ENCODE data around the gene CCDC137. TPM values are rescaled to one million over a fixed set of nuclear protein-coding genes. Genes with fewer than 3 reads are reported as not detected.
"Not testable (repeated sequence)": the region's sequence is repeated elsewhere in the genome, so short reads cannot be mapped to it uniquely, and the experiment has no call there.

Gene CCDC137
- polyA plus RNA-seq, 5 donors: 13.8 to 19.4 (median 14.0) TPM

GRCh38 chr17:81648013-81648706 is 18.4 kb upstream of the CCDC137 start:
- DNase-seq: no peak

GRCh38 chr17:81648707-81649085 is 17.8 kb upstream of the CCDC137 start:
- no peak for DNase-seq

- no peak for DNase-seq
Observed at GRCh38 chr17:81650951-81651350, 15.6 kb upstream of the CCDC137 start.

- no peak for DNase-seq
Observed at GRCh38 chr17:81651692-81652091, 14.8 kb upstream of the CCDC137 start.

GRCh38 chr17:81652906-81653771 is 13.4 kb upstream of the CCDC137 start:
- DNase-seq: no peak

GRCh38 chr17:81655378-81656117 is 11.0 kb upstream of the CCDC137 start:
- no peak for DNase-seq

GRCh38 chr17:81656118-81656743 is 10.3 kb upstream of the CCDC137 start, which contains the start of gene PDE6G:
Gene PDE6G, minus strand, starts transcription at chr17:81656542. Its CDS starts 3,237 bp downstream, at chr17:81653305.
- no peak for DNase-seq

- no peak for DNase-seq
Observed at GRCh38 chr17:81656835-81657234, 9.7 kb upstream of the CCDC137 start.

GRCh38 chr17:81659038-81659437 is 7.5 kb upstream of the CCDC137 start:
- DNase-seq: no peak

- no peak for DNase-seq
Observed at GRCh38 chr17:81660441-81660840, 6.1 kb upstream of the CCDC137 start.

- DNase-seq: no peak
Observed at GRCh38 chr17:81662002-81662401, 4.5 kb upstream of the CCDC137 start.

- DNase-seq: no peak
Observed at GRCh38 chr17:81664051-81664470, 2.5 kb upstream of the CCDC137 start.

GRCh38 chr17:81665205-81666091 is 1.1 kb upstream of the CCDC137 start:
- DNase-seq: no peak

GRCh38 chr17:81666092-81666341 is 520 bp upstream of the CCDC137 start:
- no peak for DNase-seq

GRCh38 chr17:81667754-81668153 is 1.2 kb downstream of the CCDC137 start:
- no peak for DNase-seq

- no peak for DNase-seq
Observed at GRCh38 chr17:81672504-81672903, 6.0 kb downstream of the CCDC137 start.

- DNase-seq: no peak
Observed at GRCh38 chr17:81672954-81673353, 6.4 kb downstream of the CCDC137 start.

GRCh38 chr17:81673561-81674258 is 7.2 kb downstream of the CCDC137 start:
- DNase-seq: no peak

- DNase-seq: not testable (repeated sequence)
Observed at GRCh38 chr17:81675515-81676221, 9.1 kb downstream of the CCDC137 start.

- DNase-seq: no peak
Observed at GRCh38 chr17:81676906-81677305, 10.4 kb downstream of the CCDC137 start.

Measured in right lung (tissue), 5 donors.